Fibroblast of lung (primary cell): ENCODE data around the gene DPYD.

ENCODE experiments used
- EZH2 ChIP-seq: IDR thresholded peaks from 2 replicates; pipeline ENCODE4 v1.5.1; 2012; ENCODE audit warnings: low read length, control low read depth, mild to moderate bottlenecking; ENCODE audit errors: missing control alignments
- TF ChIP-seq, protein P1 (sequence below), 2 donors: IDR thresholded peaks in 1 of 2; conservative IDR thresholded peaks in 1 of 2; 1 replicate in 1 of 2; 2 replicates in 1 of 2; pipeline ENCODE4 v1.5.1; 2011 to 2012; ENCODE audit warnings: low read length in 2 of 2, control low read depth in 1 of 2, inconsistent platforms in 1 of 2, low read depth in 1 of 2, mild to moderate bottlenecking in 1 of 2

DNA sequence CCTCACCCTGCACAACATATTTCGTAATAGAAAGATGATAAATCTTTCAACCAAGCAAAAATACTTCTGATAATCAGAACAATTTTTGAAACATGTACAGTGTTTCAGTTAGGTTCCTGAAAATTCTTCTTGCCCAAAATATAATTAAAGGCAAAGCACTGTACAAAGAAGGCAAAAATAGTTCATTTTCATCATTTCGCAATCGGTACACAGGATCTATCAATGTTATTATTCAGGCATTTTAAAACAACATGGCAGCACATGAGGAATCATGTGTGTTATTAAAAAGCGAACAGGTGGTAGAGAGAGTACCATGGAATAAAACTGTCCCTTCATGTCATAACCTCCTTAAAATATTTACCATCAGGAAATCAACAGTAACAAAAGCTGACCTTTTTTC is 356.9 kb downstream of the DPYD start:
- TF ChIP-seq, protein P1, sequence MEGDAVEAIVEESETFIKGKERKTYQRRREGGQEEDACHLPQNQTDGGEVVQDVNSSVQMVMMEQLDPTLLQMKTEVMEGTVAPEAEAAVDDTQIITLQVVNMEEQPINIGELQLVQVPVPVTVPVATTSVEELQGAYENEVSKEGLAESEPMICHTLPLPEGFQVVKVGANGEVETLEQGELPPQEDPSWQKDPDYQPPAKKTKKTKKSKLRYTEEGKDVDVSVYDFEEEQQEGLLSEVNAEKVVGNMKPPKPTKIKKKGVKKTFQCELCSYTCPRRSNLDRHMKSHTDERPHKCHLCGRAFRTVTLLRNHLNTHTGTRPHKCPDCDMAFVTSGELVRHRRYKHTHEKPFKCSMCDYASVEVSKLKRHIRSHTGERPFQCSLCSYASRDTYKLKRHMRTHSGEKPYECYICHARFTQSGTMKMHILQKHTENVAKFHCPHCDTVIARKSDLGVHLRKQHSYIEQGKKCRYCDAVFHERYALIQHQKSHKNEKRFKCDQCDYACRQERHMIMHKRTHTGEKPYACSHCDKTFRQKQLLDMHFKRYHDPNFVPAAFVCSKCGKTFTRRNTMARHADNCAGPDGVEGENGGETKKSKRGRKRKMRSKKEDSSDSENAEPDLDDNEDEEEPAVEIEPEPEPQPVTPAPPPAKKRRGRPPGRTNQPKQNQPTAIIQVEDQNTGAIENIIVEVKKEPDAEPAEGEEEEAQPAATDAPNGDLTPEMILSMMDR (conservative IDR thresholded peaks at IDR 0.05 in 1 of 2, IDR thresholded peaks at IDR 0.05 in 1 of 2; ENCODE audit: low read depth in 1 of 2, low read length in 2 of 2) = no peak
- no peak for TF ChIP-seq EZH2
